GM21576 (cell line): ENCODE results near the gene KCNIP3.

Experiments
- ATAC-seq: cut with Tn5 transposase; IDR thresholded peaks from one replicate; pipeline ENCODE4 v1.9.1; 2021; ENCODE audit warnings: mild to moderate bottlenecking, moderate library complexity; ENCODE audit not compliant: unreplicated experiment

Gene KCNIP3

DNA sequence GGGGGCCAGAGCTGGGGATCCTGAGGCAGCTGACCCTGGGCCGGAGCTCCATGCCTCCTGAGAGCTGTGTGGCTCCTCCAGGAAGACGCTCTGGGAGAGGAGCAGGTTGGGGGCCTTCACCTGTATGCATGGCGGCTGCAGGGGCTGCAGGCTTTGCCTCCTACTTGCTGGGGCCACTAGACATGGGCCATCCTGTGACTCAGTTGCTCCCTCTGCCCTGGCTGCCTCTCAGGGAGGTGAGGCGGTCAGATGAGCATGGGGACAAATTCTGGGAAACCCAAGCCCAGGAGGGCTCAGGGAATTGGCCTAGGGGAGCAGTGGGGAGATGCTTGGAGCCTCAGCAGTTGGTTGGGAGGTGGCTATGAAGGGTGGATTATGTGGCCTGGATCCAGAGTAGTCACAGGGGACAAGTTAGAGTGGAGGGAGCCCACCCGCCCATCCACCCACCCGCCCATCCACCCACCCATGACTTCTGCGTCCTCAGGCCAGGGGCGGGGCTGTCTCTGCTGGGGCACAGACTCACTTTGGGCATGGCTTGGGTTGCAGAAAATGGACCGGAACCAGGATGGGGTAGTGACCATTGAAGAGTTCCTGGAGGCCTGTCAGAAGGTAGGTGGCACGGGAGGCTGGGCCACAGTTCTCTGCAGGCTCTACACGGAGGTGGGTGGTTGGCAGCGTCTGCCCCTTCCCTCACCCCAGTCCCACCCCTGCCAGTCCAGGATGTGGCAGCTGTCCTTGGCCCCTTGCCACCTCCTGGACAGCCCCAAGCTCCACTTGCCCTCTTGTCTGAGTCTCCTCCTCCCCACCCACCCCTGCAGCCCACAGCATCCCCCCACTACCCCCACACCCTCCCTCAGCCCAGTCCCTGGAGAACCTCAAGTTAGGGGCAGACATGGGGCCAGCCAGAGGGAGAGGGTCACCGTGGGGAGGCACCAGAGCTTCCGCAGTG, 85.8 kb downstream of the KCNIP3 start:
- ATAC-seq: no peak

GRCh38 chr2:95383635-95384027, 86.5 kb downstream of the KCNIP3 start:
- no peak for ATAC-seq

DNA sequence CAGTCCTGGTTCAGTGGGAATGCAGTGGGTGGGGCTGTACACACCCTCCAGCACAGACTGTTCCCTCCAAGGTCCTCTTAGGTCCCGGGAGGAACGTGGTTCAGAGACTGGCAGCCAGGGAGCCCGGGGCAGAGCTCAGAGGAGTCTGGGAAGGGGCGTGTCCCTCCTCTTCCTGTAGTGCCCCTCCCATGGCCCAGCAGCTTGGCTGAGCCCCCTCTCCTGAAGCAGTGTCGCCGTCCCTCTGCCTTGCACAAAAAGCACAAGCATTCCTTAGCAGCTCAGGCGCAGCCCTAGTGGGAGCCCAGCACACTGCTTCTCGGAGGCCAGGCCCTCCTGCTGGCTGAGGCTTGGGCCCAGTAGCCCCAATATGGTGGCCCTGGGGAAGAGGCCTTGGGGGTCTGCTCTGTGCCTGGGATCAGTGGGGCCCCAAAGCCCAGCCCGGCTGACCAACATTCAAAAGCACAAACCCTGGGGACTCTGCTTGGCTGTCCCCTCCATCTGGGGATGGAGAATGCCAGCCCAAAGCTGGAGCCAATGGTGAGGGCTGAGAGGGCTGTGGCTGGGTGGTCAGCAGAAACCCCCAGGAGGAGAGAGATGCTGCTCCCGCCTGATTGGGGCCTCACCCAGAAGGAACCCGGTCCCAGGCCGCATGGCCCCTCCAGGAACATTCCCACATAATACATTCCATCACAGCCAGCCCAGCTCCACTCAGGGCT, 87.9 kb downstream of the KCNIP3 start:
- no peak for ATAC-seq

GRCh38 chr2:95385570-95385984, 88.4 kb downstream of the KCNIP3 start:
- ATAC-seq: no peak

DNA sequence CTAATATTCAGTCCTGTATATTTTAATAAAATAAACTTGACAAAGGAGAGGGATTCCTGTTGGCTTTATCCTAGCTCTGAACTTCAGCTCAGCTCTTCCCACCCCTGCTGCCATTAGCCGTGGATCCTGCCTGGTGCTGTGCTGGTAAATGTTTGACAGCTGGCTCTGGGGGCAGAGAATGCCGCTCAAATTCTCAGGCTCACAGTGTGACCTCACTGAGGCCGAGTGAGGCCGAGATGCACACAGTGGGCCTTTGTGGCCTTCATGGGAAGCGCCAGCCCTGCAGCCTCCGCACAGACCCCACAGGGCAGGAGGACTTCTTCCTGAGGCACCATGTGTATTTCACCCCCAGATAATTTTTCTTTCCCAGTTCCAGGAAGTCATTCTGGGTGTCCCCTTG, 88.9 kb downstream of the KCNIP3 start:
- ATAC-seq: no peak

GRCh38 chr2:95387358-95387757, 90.2 kb downstream of the KCNIP3 start:
- ATAC-seq: no peak

DNA sequence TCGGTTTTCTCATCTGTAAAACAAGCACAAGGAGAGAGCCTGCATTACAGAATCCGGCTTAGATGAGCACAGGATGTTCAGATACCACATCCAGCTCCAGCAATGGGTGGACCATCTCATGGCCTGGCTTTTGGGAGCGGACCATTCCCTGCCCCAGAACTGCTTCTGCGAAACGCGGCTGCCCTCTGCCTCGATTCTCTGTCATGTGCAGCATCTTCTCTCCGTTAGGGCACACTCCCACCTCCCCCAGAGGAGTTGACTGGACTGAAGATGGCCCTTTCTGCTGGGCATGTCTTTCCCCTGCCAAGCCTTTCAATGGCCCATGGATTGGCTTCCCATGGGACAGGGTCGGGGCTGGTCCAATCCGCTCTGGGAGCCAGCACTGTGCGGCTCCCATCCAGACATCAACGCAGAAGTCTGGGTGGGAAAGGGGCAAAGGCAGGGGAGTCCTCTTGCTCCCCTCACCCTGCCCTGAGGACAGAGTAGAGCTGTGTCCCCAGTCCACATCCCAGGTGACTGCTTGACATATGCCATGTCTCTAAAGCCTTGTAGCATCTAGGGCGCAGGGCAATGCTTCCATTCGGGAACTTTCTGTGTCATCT, 91.0 kb downstream of the KCNIP3 start:
- ATAC-seq: no peak

GRCh38 chr2:95388856-95389244, 91.7 kb downstream of the KCNIP3 start:
- ATAC-seq: no peak

DNA sequence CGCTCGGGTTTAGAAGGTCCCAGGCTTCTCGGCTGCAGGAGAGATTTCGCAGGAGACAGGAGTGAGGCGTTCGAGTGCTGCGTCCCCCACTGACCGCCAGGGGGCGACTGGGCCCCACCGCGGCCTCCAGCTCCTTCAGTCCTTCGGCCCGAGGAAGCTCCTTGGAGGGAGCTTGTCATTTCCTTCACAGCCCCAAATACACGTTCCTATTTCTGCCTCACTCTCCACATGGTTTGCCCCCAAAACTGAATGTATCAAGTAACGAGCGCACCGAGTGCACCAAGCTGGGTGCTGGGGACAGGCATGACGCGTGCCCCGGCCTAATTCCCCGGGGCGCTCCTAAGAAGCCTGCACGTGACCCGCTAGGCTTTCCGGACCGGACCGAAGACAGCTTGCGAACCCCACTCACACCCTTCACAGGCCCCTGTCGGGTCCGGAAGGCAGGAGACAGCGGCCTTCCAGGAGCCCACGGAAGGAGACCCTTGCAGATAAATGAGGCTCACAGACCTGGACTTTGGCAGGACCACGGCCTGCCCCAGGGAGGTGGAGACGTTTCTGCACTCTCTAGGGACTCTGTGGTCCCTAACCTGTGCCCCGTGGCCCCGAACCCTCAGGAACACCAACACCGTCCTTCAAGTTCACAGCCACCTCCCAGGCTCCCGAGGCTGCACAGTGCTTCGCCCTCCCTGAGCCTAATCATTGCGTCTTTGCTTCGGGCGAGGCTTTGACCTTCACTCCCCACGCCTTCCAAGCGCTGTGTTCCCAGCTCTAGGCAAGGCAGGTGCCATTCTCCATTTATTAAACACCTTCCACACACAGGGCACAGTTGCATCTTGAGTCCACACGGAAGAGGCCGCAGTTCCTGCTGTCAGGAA, 92.3 kb downstream of the KCNIP3 start:
- ATAC-seq: peak; percentile 51

DNA sequence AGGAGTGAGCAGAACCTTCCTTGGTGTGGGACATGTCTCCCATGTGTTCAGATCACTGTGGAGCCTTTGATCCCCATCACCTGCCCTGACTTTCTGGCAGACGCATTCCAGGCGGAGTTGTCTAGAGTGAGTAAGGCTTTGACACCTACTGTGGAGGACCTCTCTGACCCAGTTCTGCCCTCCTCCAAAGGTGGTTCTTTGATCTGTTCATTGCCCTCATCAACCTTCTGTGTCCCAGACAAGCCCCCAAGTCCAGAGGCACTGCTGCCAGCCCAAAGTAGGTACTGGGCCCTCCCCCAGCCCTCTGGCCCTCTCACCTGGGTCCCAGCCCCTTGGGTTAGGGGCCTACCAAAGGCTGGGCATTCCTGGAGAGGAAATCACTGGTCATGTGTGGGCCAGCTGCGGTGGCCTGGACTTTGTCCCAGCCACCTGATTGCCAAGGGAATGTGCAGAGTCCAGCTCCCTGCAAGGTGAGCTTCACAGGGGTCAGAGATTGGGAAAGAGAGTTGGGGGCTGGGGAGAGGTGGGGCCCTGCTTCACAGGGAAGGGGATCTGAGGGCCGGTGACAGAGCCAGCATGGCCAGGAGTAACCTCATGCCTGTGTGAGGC, 93.2 kb downstream of the KCNIP3 start:
- ATAC-seq: no peak

- no peak for ATAC-seq
These were observed 93.8 kb downstream of the KCNIP3 start for GRCh38 chr2:95390881-95391321.

DNA sequence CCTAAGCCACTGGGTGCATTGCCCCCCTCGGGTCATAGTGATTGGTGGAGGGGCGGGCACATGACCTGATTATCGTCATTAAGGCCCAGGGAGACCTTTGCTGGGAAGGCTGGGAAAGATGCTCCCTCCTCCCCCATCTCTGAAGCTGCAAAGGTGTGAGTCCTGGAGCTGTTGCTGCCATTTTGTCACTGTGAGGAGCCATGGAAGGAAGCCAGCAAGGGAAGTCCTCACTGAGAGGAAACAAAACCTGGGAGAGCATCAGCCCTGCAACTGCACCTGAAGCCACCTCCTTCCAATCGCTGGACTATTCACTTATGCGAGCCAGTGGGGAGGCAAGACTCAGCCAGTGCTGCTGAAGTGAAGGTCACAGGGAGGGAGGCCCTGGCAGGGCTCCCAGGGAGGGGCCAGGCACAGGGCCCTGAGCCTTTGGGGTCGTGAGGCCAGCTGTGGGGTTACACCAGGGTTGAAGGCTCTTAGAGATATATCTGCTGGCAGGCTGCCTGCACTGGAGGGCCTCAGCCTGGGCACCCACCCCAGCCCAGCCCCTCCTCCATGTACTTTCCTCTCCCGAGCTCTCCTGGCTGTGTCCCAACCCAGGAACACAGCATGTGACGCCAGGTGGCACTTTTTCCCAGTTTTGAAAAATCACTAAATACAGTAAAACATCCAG, 94.6 kb downstream of the KCNIP3 start:
- no peak for ATAC-seq

DNA sequence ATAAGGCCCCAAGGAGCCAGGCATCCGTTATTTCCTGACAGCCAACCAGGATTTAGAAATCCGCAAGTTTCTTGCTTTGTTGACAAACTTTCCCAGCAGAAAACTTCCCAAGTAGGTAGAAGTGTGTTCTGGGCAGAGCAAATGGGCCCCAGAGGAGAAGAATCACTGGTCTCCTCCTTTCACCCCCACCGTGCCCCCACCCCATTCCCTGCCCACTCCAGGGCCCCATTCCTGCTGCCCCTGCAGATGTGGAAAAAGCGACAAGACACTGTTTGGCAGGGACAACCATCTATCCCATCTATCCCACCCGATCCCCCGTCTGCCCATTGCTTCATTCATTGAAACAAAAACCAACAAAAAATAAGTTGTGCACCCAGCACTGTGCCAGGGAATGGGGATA, 95.2 kb downstream of the KCNIP3 start:
- ATAC-seq: no peak

- ATAC-seq: no peak
These were observed 95.7 kb downstream of the KCNIP3 start for GRCh38 chr2:95392730-95393455.

DNA sequence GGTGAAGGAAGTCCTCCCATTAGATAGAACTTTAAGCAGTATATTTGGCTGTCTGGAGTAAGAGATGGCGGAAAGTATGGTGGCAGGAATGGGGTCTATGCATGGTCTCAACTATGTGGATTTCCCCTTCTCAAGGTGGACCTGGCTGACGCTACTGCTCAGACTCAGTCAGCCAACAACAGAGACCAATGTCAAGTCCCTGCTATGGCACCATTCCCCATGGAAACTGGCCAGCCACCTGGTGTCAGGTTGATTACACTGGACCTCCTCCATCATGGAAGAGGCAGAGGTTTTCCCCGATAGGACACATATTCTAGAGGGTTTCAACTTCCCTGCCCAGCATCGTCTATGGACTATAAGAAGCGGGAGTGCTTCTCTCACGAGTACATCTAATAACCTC, 96.8 kb downstream of the KCNIP3 start:
- no peak for ATAC-seq

DNA sequence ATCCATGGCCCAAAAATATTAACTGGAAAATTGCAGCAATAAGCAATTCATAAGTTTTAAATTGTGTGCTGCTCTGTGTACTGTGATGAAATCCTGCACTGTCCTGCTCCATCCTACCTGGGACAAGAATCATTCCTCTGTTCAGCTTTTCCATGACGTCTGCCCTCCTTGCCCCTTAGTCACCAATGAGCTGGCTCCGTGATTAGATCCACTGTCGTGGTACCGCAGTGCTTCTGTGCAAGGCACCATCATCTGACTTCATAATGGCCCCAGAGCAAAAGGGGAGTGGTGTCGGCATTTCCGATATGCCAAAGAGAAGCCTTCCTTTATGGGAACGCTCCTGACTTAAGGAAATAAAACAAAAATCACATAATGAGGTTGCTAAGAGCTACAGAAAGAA, 101.9 kb downstream of the KCNIP3 start:
- ATAC-seq: no peak

- ATAC-seq: no peak
These were observed 104.3 kb downstream of the KCNIP3 start for GRCh38 chr2:95401480-95401879.

- ATAC-seq: peak; percentile 15
These were observed 104.8 kb downstream of the KCNIP3 start for GRCh38 chr2:95402004-95402369.
